Liver (tissue), 9 donors: ENCODE measurements around the gene COPZ1. TPM values are rescaled to one million over a fixed set of nuclear protein-coding genes. Genes with fewer than 3 reads are reported as not detected.

Experiments used
- DNase-seq: peaks from one replicate; pipeline ENCODE4 v3.0.0-alpha.2; 2017; ENCODE audit warnings: low spot score
- H3K27ac ChIP-seq, 2 donors: one replicate each; pipeline ENCODE4 v1.7.0; 2013; ENCODE audit warnings: inconsistent platforms in 2 of 2, low read length in 2 of 2, control low read depth in 1 of 2, low read depth in 1 of 2, mild to moderate bottlenecking in 1 of 2
- H3K27me3 ChIP-seq, 4 donors: one replicate each; pipeline versions ENCODE4 v1.6.1 to v1.7.0; 2013; ENCODE audit warnings: low read length in 3 of 4, inconsistent platforms in 1 of 4, mild to moderate bottlenecking in 1 of 4, moderate library complexity in 1 of 4; ENCODE audit not compliant: control insufficient read depth in 4 of 4, insufficient read depth in 4 of 4
- H3K36me3 ChIP-seq, 4 donors: one replicate each; pipeline versions ENCODE4 v1.6.1 to v1.7.0; 2013; ENCODE audit warnings: low read length in 3 of 4, mild to moderate bottlenecking in 3 of 4, low read depth in 1 of 4, moderate library complexity in 1 of 4; ENCODE audit not compliant: control insufficient read depth in 4 of 4, insufficient read depth in 3 of 4
- H3K4me1 ChIP-seq, 4 donors: one replicate each; pipeline versions ENCODE4 v1.6.1 to v1.7.0; 2013; ENCODE audit warnings: low read length in 3 of 4, mild to moderate bottlenecking in 3 of 4, moderate library complexity in 1 of 4; ENCODE audit not compliant: control insufficient read depth in 4 of 4, insufficient read depth in 4 of 4
- H3K4me3 ChIP-seq, 3 donors: one replicate each; pipeline versions ENCODE4 v1.6.1 to v1.7.0; 2013; ENCODE audit warnings: low read length in 3 of 3, control low read depth in 1 of 3, low read depth in 1 of 3, mild to moderate bottlenecking in 1 of 3
- H3K9ac ChIP-seq, 2 donors: one replicate each; pipeline ENCODE4 v1.7.0; 2013; ENCODE audit warnings: low read length in 2 of 2, mild to moderate bottlenecking in 2 of 2, moderate library complexity in 2 of 2, control low read depth in 1 of 2, low read depth in 1 of 2
- H3K9me3 ChIP-seq, 4 donors: one replicate each; pipeline versions ENCODE4 v1.6.1 to v1.7.0; 2013; ENCODE audit warnings: low read length in 3 of 4; ENCODE audit not compliant: control insufficient read depth in 4 of 4
- FOXA1 ChIP-seq: IDR thresholded peaks from 2 replicates; pipeline ENCODE4 v1.6.1; 2016; ENCODE audit warnings: antibody characterized with exemption
- FOXA2 ChIP-seq: IDR thresholded peaks from 2 replicates; pipeline ENCODE4 v1.6.1; 2016; ENCODE audit warnings: antibody characterized with exemption
- GABPA ChIP-seq, 2 donors: IDR thresholded peaks in 1 of 2; conservative IDR thresholded peaks in 1 of 2; 2 replicates each; pipeline ENCODE4 v1.6.1; 2016; ENCODE audit warnings: antibody characterized with exemption in 2 of 2, mild to moderate bottlenecking in 1 of 2, moderate library complexity in 1 of 2
- HNF4A ChIP-seq, 2 donors: conservative IDR thresholded peaks; 2 replicates each; pipeline ENCODE4 v1.6.1; 2016; ENCODE audit warnings: antibody characterized with exemption in 2 of 2, mild to moderate bottlenecking in 2 of 2
- HNF4G ChIP-seq: IDR thresholded peaks from 2 replicates; pipeline ENCODE4 v1.6.1; 2016; ENCODE audit warnings: antibody characterized with exemption
- JUND ChIP-seq, 2 donors: IDR thresholded peaks; 2 replicates each; pipeline ENCODE4 v1.6.1; 2016; ENCODE audit warnings: antibody characterized with exemption in 2 of 2
- NR2F2 ChIP-seq: IDR thresholded peaks from 2 replicates; pipeline ENCODE4 v1.6.1; 2016; ENCODE audit warnings: antibody characterized with exemption
- RAD21 ChIP-seq, 2 donors: IDR thresholded peaks; 2 replicates each; pipeline ENCODE4 v1.6.1; 2016; ENCODE audit warnings: antibody characterized with exemption in 2 of 2, mild to moderate bottlenecking in 2 of 2
- RXRA ChIP-seq, 2 donors: IDR thresholded peaks; 2 replicates each; pipeline ENCODE4 v1.6.1; 2017 to 2018; ENCODE audit warnings: antibody characterized with exemption in 2 of 2, mild to moderate bottlenecking in 1 of 2
- SP1 ChIP-seq: IDR thresholded peaks from 2 replicates; pipeline ENCODE4 v1.6.1; 2018; ENCODE audit warnings: antibody characterized with exemption, mild to moderate bottlenecking
- TAF1 ChIP-seq: conservative IDR thresholded peaks from 2 replicates; pipeline ENCODE4 v1.6.1; 2016; ENCODE audit warnings: antibody characterized with exemption, mild to moderate bottlenecking
- YY1 ChIP-seq: IDR thresholded peaks from 2 replicates; pipeline ENCODE4 v1.6.1; 2016; ENCODE audit warnings: antibody characterized with exemption, mild to moderate bottlenecking
- WGBS: extraction: QIAGEN DNeasy Blood & Tissue Kit; methylation state at CpG from one replicate; pipeline ENCODE4 v1.1.7; 2013; 5-methylcytosine and 5-hydroxymethylcytosine counted together
- polyA plus RNA-seq, 2 donors: library from polyadenylated mRNA; stranded (reverse) in 1 of 2; unstranded in 1 of 2; fragments of 200-250 nt in 1 of 2; fragments of >200 nt in 1 of 2; fragmentation: Nextera tagmentation in 1 of 2; extraction: Ambion mirVana in 1 of 2; gene quantifications; one replicate each; pipeline versions ENCODE4 v1.2.1 to v1.2.3, GENCODE V29; 2013 to 2015
- total RNA-seq, 2 donors: library from RNA; depleted of rRNA; stranded (reverse); fragments of >200 nt; gene quantifications; one replicate each; pipeline ENCODE4 v1.2.3, GENCODE V29; 2014
- TF ChIP-seq, protein P1 (sequence below): IDR thresholded peaks from 2 replicates; pipeline ENCODE4 v1.6.1; 2016; ENCODE audit warnings: antibody characterized with exemption
- TF ChIP-seq, protein P2 (sequence below): IDR thresholded peaks from 2 replicates; pipeline ENCODE4 v1.6.1; 2016; ENCODE audit warnings: antibody characterized with exemption
- TF ChIP-seq, protein P3 (sequence below): IDR thresholded peaks from 2 replicates; pipeline ENCODE4 v1.6.1; 2016; ENCODE audit warnings: antibody characterized with exemption, mild to moderate bottlenecking
- TF ChIP-seq, protein P4 (sequence below): IDR thresholded peaks from 2 replicates; pipeline ENCODE4 v1.6.1; 2016; ENCODE audit warnings: antibody characterized with exemption
- donor health status: healthy.
- donor health status: healthy.
- donor health status: healthy.
- donor health status: healthy.
- donor health status: healthy.

The COPZ1 gene
- total and polyA plus RNA-seq, 4 donors, result 54.6 to 92.6 (median 79.8) TPM

DNA sequence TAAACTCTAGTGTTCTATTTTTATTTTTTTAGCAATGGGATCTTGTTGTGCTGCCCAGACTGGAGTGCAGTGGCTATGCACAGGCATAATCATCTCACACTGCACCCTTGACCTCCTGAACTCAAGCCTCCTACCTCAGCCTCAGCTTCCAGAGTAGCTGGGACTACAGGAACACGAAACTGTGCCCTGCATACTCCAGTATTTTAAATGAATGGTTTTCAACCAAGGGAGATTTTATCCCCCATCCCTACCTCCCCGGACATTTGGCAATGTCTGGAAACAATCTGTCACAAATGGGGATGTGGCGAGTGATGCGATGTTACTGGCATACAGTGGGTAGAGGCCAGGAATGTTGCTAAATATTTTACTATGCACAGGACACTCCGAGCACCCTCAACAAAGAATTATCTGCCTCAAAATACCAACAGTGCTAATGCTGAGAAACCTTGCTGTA is 47.1 kb upstream of the COPZ1 start:
- H3K9ac ChIP-seq, result no peak overlapping the region
- H3K36me3 ChIP-seq, result peaks cover 4 to 13% (median 8%) of the 10 kb centered on the region in 4 donors
- 61% methylated on average over 5 of the region's 5 CpGs for WGBS
- no peak for DNase-seq
- H3K27me3 ChIP-seq, result no peaks in the 10 kb centered on the region
- no peaks in the 10 kb centered on the region for H3K9me3 ChIP-seq
- no peak overlapping the region for H3K27ac ChIP-seq
- H3K4me1 ChIP-seq, result peaks cover 0 to 30% (median 21%) of the 10 kb centered on the region in 4 donors
- TF ChIP-seq, protein P1, sequence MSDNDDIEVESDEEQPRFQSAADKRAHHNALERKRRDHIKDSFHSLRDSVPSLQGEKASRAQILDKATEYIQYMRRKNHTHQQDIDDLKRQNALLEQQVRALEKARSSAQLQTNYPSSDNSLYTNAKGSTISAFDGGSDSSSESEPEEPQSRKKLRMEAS, result no peak
- no peak for TF ChIP-seq FOXA2
- no peak for TF ChIP-seq FOXA1
- TF ChIP-seq, protein P2, sequence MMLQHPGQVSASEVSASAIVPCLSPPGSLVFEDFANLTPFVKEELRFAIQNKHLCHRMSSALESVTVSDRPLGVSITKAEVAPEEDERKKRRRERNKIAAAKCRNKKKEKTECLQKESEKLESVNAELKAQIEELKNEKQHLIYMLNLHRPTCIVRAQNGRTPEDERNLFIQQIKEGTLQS, result no peak
- TF ChIP-seq RAD21 (IDR thresholded peaks at IDR 0.05), result no peak
- TF ChIP-seq TAF1, result no peak
- no peak for TF ChIP-seq JUND (IDR thresholded peaks at IDR 0.05)
- no peak for TF ChIP-seq SP1
- no peak for TF ChIP-seq RXRA (IDR thresholded peaks at IDR 0.05)
- TF ChIP-seq, protein P3, sequence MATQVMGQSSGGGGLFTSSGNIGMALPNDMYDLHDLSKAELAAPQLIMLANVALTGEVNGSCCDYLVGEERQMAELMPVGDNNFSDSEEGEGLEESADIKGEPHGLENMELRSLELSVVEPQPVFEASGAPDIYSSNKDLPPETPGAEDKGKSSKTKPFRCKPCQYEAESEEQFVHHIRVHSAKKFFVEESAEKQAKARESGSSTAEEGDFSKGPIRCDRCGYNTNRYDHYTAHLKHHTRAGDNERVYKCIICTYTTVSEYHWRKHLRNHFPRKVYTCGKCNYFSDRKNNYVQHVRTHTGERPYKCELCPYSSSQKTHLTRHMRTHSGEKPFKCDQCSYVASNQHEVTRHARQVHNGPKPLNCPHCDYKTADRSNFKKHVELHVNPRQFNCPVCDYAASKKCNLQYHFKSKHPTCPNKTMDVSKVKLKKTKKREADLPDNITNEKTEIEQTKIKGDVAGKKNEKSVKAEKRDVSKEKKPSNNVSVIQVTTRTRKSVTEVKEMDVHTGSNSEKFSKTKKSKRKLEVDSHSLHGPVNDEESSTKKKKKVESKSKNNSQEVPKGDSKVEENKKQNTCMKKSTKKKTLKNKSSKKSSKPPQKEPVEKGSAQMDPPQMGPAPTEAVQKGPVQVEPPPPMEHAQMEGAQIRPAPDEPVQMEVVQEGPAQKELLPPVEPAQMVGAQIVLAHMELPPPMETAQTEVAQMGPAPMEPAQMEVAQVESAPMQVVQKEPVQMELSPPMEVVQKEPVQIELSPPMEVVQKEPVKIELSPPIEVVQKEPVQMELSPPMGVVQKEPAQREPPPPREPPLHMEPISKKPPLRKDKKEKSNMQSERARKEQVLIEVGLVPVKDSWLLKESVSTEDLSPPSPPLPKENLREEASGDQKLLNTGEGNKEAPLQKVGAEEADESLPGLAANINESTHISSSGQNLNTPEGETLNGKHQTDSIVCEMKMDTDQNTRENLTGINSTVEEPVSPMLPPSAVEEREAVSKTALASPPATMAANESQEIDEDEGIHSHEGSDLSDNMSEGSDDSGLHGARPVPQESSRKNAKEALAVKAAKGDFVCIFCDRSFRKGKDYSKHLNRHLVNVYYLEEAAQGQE, result no peak
- TF ChIP-seq NR2F2, result no peak
- no peak for TF ChIP-seq YY1
- no peak overlapping the region for H3K4me3 ChIP-seq

DNA sequence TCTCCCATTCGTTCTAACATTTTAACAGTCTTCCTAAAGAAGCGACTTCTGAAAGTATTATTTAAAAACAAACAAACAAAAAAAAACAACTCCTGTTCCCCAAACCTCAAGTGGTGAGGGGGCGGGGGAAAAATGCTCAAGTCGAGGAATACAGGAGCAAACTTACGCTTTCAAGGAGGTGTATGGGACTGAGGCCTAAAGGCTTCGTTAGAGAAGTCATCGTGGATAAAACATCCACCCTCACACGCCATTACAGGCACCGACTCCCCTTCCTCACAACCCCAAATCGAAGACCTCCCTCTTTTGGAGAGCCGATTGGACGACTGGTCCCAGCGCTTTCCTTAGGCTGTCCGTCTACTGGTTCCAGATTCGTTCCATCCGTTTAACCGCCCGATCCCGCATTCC is 45.7 kb upstream of the COPZ1 start:
- TF ChIP-seq HNF4G, result peak; percentile 9
- no peak for TF ChIP-seq JUND (IDR thresholded peaks at IDR 0.05)
- no peak for DNase-seq
- peaks cover 7 to 27% (median 21%) of the 10 kb centered on the region in 4 donors for H3K36me3 ChIP-seq
- peak overlapping the region; percentile 81 to 94 for H3K27ac ChIP-seq
- no peaks in the 10 kb centered on the region for H3K27me3 ChIP-seq
- peak overlapping the region; percentile 63 to 72 for H3K9ac ChIP-seq
- peak overlapping the region; percentile 53 to 92 (median 73) for H3K4me3 ChIP-seq
- H3K9me3 ChIP-seq, result no peaks in the 10 kb centered on the region
- peaks cover 0 to 44% (median 35%) of the 10 kb centered on the region in 4 donors for H3K4me1 ChIP-seq
- under 1% methylated on average over 19 of the region's 19 CpGs for WGBS

DNA sequence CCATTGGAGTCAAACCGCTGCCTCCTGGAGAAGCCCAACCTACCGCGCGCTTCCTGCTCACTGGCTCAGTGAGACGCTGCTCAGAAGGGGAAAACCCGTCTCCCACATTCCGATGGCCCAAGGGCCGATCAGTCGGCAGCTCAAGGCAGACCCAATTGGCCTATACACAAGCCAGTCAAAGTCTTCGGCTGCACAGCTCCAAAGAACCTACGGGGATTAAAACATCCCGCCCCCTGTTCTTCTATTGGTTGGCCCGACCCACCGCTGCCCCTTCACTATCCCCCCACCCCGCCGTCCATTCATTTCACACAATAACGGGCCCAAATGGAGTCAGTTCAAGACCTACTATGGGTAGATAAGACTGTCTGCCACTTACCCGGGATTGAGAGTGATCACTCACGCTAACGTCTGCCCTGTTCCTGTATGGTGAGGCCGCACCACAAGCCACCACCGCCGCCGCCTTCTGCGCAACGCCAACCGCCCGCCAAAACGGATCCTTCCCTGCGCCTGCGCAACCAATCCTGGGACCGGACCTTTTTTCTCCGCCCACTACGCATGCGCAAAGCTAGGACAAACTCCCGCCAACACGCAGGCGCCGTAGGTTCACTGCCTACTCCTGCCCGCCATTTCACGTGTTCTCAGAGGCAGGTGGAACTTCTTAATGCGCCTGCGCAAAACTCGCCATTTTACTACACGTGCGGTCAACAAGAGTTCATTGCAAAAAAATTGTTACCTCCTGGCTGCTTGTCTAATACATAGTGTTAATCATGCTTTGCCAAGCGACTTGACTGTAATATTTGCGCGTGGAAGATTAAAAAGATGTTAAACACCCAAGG is 45.1 kb upstream of the COPZ1 start, which contains the start of gene CBX5:
TSS of gene CBX5 (minus strand) at position 491 of the 836 bp plus-strand sequence. CDS start 22,472 bp downstream, outside the sequence.
- H3K27me3 ChIP-seq, result no peaks in the 10 kb centered on the region
- no peaks in the 10 kb centered on the region for H3K9me3 ChIP-seq
- WGBS, result under 1% methylated on average over 49 of the region's 49 CpGs
- H3K4me1 ChIP-seq, result peaks cover 0 to 46% (median 36%) of the 10 kb centered on the region in 4 donors
- peak within 1 kb of the TSS; percentile 73 to 90 for H3K9ac ChIP-seq
- peak within 1 kb of the TSS; percentile 53 to 95 (median 86) for H3K4me3 ChIP-seq
- TF ChIP-seq SP1 (peak; percentile 83), FOXA2 (no peak), TAF1 (peak; percentile 93), HNF4A (conservative IDR thresholded peaks at IDR 0.05) (peak in 1 of 2 donors; percentile 41), RXRA (IDR thresholded peaks at IDR 0.05) (peak; percentile 53 to 66), YY1 (peak; percentile 99), RAD21 (IDR thresholded peaks at IDR 0.05) (peak in 1 of 2 donors; percentile 47), GABPA (IDR thresholded peaks at IDR 0.05 in 1 of 2, conservative IDR thresholded peaks at IDR 0.05 in 1 of 2) (no peak)
- TF ChIP-seq, protein P3, result peak; percentile 77
- TF ChIP-seq, protein P4, sequence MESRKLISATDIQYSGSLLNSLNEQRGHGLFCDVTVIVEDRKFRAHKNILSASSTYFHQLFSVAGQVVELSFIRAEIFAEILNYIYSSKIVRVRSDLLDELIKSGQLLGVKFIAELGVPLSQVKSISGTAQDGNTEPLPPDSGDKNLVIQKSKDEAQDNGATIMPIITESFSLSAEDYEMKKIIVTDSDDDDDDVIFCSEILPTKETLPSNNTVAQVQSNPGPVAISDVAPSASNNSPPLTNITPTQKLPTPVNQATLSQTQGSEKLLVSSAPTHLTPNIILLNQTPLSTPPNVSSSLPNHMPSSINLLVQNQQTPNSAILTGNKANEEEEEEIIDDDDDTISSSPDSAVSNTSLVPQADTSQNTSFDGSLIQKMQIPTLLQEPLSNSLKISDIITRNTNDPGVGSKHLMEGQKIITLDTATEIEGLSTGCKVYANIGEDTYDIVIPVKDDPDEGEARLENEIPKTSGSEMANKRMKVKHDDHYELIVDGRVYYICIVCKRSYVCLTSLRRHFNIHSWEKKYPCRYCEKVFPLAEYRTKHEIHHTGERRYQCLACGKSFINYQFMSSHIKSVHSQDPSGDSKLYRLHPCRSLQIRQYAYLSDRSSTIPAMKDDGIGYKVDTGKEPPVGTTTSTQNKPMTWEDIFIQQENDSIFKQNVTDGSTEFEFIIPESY, result peak; percentile 48
- TF ChIP-seq, protein P1, result peak; percentile 88
- peak within 1 kb of the TSS; percentile 89 to 94 for H3K27ac ChIP-seq
- peak; percentile 98 for DNase-seq
- H3K36me3 ChIP-seq, result peaks cover 7 to 29% (median 22%) of the 10 kb centered on the region in 4 donors
